RWPE2 (cell line): ENCODE data around the gene RAPSN.

Experiments
- ATAC-seq: fragments of 200-7000 bp; cut with Tn5 transposase; 3 replicates; pipeline ENCODE4 v1.9.1; 2021; ENCODE audit warnings: low read depth
- DNase-seq: peaks from one replicate; pipeline ENCODE4 v3.0.0-alpha.2; 2020; ENCODE audit warnings: low spot score
- H3K27ac ChIP-seq: fragments of 450-650 bp; 2 replicates; pipeline ENCODE4 v1.5.1; 2017; ENCODE audit warnings: mild to moderate bottlenecking; ENCODE audit not compliant: poor library complexity, severe bottlenecking
- H3K27me3 ChIP-seq: fragments of 250-450 bp; sonication (Bioruptor Pico); 2 replicates; pipeline ENCODE4 v1.5.1; 2021; ENCODE audit warnings: mild to moderate bottlenecking, moderate library complexity; ENCODE audit not compliant: insufficient read depth, poor library complexity, severe bottlenecking
- H3K36me3 ChIP-seq: fragments of 250-450 bp; sonication (Bioruptor Pico); 2 replicates; pipeline ENCODE4 v1.5.1; 2020; ENCODE audit warnings: low read depth, mild to moderate bottlenecking, moderate library complexity
- H3K4me1 ChIP-seq: fragments of 250-450 bp; sonication (Bioruptor Pico); 2 replicates; pipeline ENCODE4 v1.5.1; 2021; ENCODE audit warnings: mild to moderate bottlenecking, moderate library complexity; ENCODE audit not compliant: insufficient read depth, poor library complexity, severe bottlenecking
- H3K4me3 ChIP-seq: fragments of 250-450 bp; sonication (Bioruptor Pico); 2 replicates; pipeline ENCODE4 v1.5.1; 2021; ENCODE audit warnings: mild to moderate bottlenecking, moderate library complexity; ENCODE audit not compliant: severe bottlenecking
- H3K9me3 ChIP-seq: fragments of 250-450 bp; sonication (Bioruptor Pico); 2 replicates; pipeline ENCODE4 v1.5.1; 2021; ENCODE audit warnings: mild to moderate bottlenecking, moderate library complexity; ENCODE audit not compliant: severe bottlenecking
- CTCF ChIP-seq: fragments of 450-650 bp; IDR thresholded peaks from one replicate; pipeline ENCODE4 v1.5.1; 2017; ENCODE audit warnings: mild to moderate bottlenecking, moderate library complexity; ENCODE audit not compliant: poor library complexity, severe bottlenecking

Gene RAPSN

GRCh38 chr11:47413351-47413750 lies 35.6 kb downstream of the RAPSN start:
- ATAC-seq: no peak
- Histone ChIP-seq H3K27ac (peak overlapping the region; percentile 87), H3K9me3 (no peaks in the 10 kb centered on the region), H3K4me1 (peaks cover 9% of the 10 kb centered on the region), H3K4me3 (no peak overlapping the region), H3K36me3 (peaks cover 56% of the 10 kb centered on the region), H3K27me3 (no peaks in the 10 kb centered on the region)
- no peak for DNase-seq
- no peak for TF ChIP-seq CTCF

GRCh38 chr11:47411884-47412746 lies 36.8 kb downstream of the RAPSN start:
- peak; percentile 67 for TF ChIP-seq CTCF
- H3K4me3 ChIP-seq: no peak overlapping the region
- ATAC-seq (no peak), DNase-seq (no peak)
- H3K27me3 ChIP-seq: no peaks in the 10 kb centered on the region
- H3K4me1 ChIP-seq: peaks cover 9% of the 10 kb centered on the region
- H3K9me3 ChIP-seq: no peaks in the 10 kb centered on the region
- peaks cover 46% of the 10 kb centered on the region for H3K36me3 ChIP-seq
- H3K27ac ChIP-seq: no peak overlapping the region

- Histone ChIP-seq H3K27me3 (no peaks in the 10 kb centered on the region), H3K27ac (peak overlapping the region; percentile 85), H3K9me3 (no peaks in the 10 kb centered on the region), H3K36me3 (peaks cover 44% of the 10 kb centered on the region), H3K4me1 (peaks cover 2% of the 10 kb centered on the region), H3K4me3 (no peak overlapping the region)
- no peak for DNase-seq
- no peak for ATAC-seq
- TF ChIP-seq CTCF: no peak
Measured at GRCh38 chr11:47410370-47411264, 38.3 kb downstream of the RAPSN start.

- Histone ChIP-seq H3K27me3 (no peaks in the 10 kb centered on the region), H3K27ac (peak overlapping the region; percentile 85), H3K4me3 (peak overlapping the region; percentile 52), H3K36me3 (peaks cover 36% of the 10 kb centered on the region), H3K4me1 (no peaks in the 10 kb centered on the region), H3K9me3 (no peaks in the 10 kb centered on the region)
- DNase-seq (no peak), ATAC-seq (peak; percentile 32)
- no peak for TF ChIP-seq CTCF
Measured at GRCh38 chr11:47409440-47410369, 39.2 kb downstream of the RAPSN start.
